Neural progenitor cell (in vitro differentiated cells): Measurements from ENCODE around the gene ADAMTSL2. TPM values are rescaled to one million over a fixed set of nuclear protein-coding genes. Genes with fewer than 3 reads are reported as not detected.

ENCODE experiments used
- DNase-seq: peaks from one replicate; pipeline ENCODE4 v3.0.0-alpha.2; 2016; ENCODE audit warnings: low spot score
- H2AFZ ChIP-seq: fragments of 200-600 bp; sonication (generic); replicated peaks from 2 replicates; pipeline ENCODE4 v1.6.1; 2016; ENCODE audit warnings: antibody characterized with exemption
- H3F3A ChIP-seq: fragments of 200-600 bp; sonication (generic); 2 replicates; pipeline ENCODE4 v1.6.1; 2016; ENCODE audit warnings: antibody characterized with exemption, low read depth
- H3K27ac ChIP-seq: fragments of 200-600 bp; sonication (generic); 2 replicates; pipeline ENCODE4 v1.5.1; 2016; ENCODE audit warnings: mild to moderate bottlenecking
- H3K27me3 ChIP-seq: fragments of 200-600 bp; sonication (generic); 2 replicates; pipeline ENCODE4 v1.6.1; 2016; ENCODE audit warnings: mild to moderate bottlenecking, moderate library complexity
- H3K36me3 ChIP-seq: fragments of 200-600 bp; sonication (generic); 2 replicates; pipeline ENCODE4 v1.5.1; 2016
- H3K4me1 ChIP-seq: fragments of 200-600 bp; sonication (generic); 2 replicates; pipeline ENCODE4 v1.6.1; 2016; ENCODE audit warnings: mixed run types
- H3K4me2 ChIP-seq: fragments of 200-600 bp; sonication (generic); 2 replicates; pipeline ENCODE4 v1.6.1; 2016
- H3K4me3 ChIP-seq: fragments of 200-600 bp; sonication (generic); 2 replicates; pipeline ENCODE4 v1.5.1; 2016
- H3K79me2 ChIP-seq: fragments of 200-600 bp; sonication (generic); 2 replicates; pipeline ENCODE4 v1.6.1; 2016; ENCODE audit warnings: low read depth
- H3K9ac ChIP-seq: fragments of 200-600 bp; sonication (generic); 2 replicates; pipeline ENCODE4 v1.6.1; 2016
- H3K9me3 ChIP-seq: fragments of 200-600 bp; sonication (generic); 2 replicates; pipeline ENCODE4 v1.5.1; 2016; ENCODE audit warnings: low read depth
- H4K20me1 ChIP-seq: fragments of 200-600 bp; sonication (generic); 2 replicates; pipeline ENCODE4 v1.6.1; 2016; ENCODE audit warnings: low read depth
- H3K27ac Mint-ChIP-seq: 3 replicates; pipeline ENCODE4 v1.8.0; 2021; ENCODE audit warnings: mixed read lengths
- H3K27me3 Mint-ChIP-seq: 2 replicates; pipeline ENCODE4 v1.8.0; 2022; ENCODE audit warnings: low read depth, mild to moderate bottlenecking, inconsistent platforms, moderate library complexity, mixed read lengths; ENCODE audit not compliant: insufficient read depth
- H3K36me3 Mint-ChIP-seq: 3 replicates; pipeline ENCODE4 v1.8.0; 2021; ENCODE audit warnings: mixed read lengths
- H3K4me1 Mint-ChIP-seq: 3 replicates; pipeline ENCODE4 v1.8.0; 2021; ENCODE audit warnings: mixed read lengths
- H3K4me3 Mint-ChIP-seq: 3 replicates; pipeline ENCODE4 v1.8.0; 2021; ENCODE audit warnings: mild to moderate bottlenecking, moderate library complexity, mixed read lengths
- H3K9me3 Mint-ChIP-seq: 3 replicates; pipeline ENCODE4 v1.8.0; 2020; ENCODE audit warnings: mixed read lengths
- CTCF ChIP-seq: fragments of 200-600 bp; sonication (generic); IDR thresholded peaks from 2 replicates; pipeline ENCODE4 v1.5.1; 2017; ENCODE audit warnings: antibody characterized with exemption, mild to moderate bottlenecking
- EZH2 ChIP-seq: fragments of 200-600 bp; sonication (generic); IDR thresholded peaks from 2 replicates; pipeline ENCODE4 v1.6.1; 2017; ENCODE audit warnings: antibody characterized with exemption, mild to moderate bottlenecking, moderate library complexity
- EZH2phosphoT487 ChIP-seq: fragments of 200-600 bp; sonication (generic); IDR thresholded peaks from 2 replicates; pipeline ENCODE4 v1.6.1; 2017; ENCODE audit warnings: antibody characterized with exemption
- total RNA-seq: library from RNA; depleted of rRNA; stranded (reverse); fragments of >200 nt; gene quantifications from 2 replicates; pipeline ENCODE4 v1.2.3, GENCODE V29; 2015; ENCODE audit warnings: low replicate concordance

The ADAMTSL2 gene
- total RNA-seq, 1 donor from 2014 or later, result 0.30 TPM

GRCh38 chr9:133524146-133524545, 10.4 kb upstream of the ADAMTSL2 start:
- peaks cover 4% of the 10 kb centered on the region for H3K27me3 Mint-ChIP-seq
- Histone ChIP-seq H3K9me3 (no peaks in the 10 kb centered on the region), H3K4me1 (peaks cover 29% of the 10 kb centered on the region), H3K4me2 (no peak overlapping the region), H3K79me2 (no peaks in the 10 kb centered on the region), H3K36me3 (no peaks in the 10 kb centered on the region), H3K27ac (no peak overlapping the region), H3F3A (peaks cover 6% of the 10 kb centered on the region), H2AFZ (no peak overlapping the region), H3K27me3 (no peaks in the 10 kb centered on the region), H4K20me1 (no peaks in the 10 kb centered on the region), H3K9ac (no peak overlapping the region), H3K4me3 (no peak overlapping the region)
- H3K27ac Mint-ChIP-seq, result no peak overlapping the region
- DNase-seq, result no peak
- H3K4me3 Mint-ChIP-seq, result no peak overlapping the region
- TF ChIP-seq EZH2 (no peak), CTCF (no peak), EZH2phosphoT487 (no peak)
- H3K36me3 Mint-ChIP-seq, result no peaks in the 10 kb centered on the region
- peaks cover 50% of the 10 kb centered on the region for H3K4me1 Mint-ChIP-seq
- H3K9me3 Mint-ChIP-seq, result no peaks in the 10 kb centered on the region

- peaks cover 29% of the 10 kb centered on the region for H3K4me1 ChIP-seq
- H3K27me3 Mint-ChIP-seq, result peaks cover 4% of the 10 kb centered on the region
- H3K36me3 ChIP-seq, result no peaks in the 10 kb centered on the region
- H3K4me3 ChIP-seq, result no peak within 1 kb of the TSS
- no peak within 1 kb of the TSS for H3K4me2 ChIP-seq
- no peak within 1 kb of the TSS for H2AFZ ChIP-seq
- H3K79me2 ChIP-seq, result no peaks in the 10 kb centered on the region
- H3K9me3 Mint-ChIP-seq, result no peaks in the 10 kb centered on the region
- no peaks in the 10 kb centered on the region for H3K27me3 ChIP-seq
- H3K9me3 ChIP-seq, result no peaks in the 10 kb centered on the region
- H3K27ac ChIP-seq, result no peak within 1 kb of the TSS
- no peak for DNase-seq
- TF ChIP-seq CTCF, result no peak
- no peak for TF ChIP-seq EZH2
- TF ChIP-seq EZH2phosphoT487, result no peak
- H3K9ac ChIP-seq, result no peak within 1 kb of the TSS
- no peak within 1 kb of the TSS for H3K4me3 Mint-ChIP-seq
- H3F3A ChIP-seq, result peaks cover 6% of the 10 kb centered on the region
- H3K27ac Mint-ChIP-seq, result peak within 1 kb of the TSS; percentile 64
- peaks cover 50% of the 10 kb centered on the region for H3K4me1 Mint-ChIP-seq
- H3K36me3 Mint-ChIP-seq, result no peaks in the 10 kb centered on the region
- no peaks in the 10 kb centered on the region for H4K20me1 ChIP-seq
Observed at GRCh38 chr9:133524679-133525228, 9.8 kb upstream of the ADAMTSL2 start, which contains the start of gene MYMK. Gene MYMK (minus strand): TSS chr9:133524959. CDS start chr9:133524844, 115 bp downstream.

- H3K4me3 ChIP-seq, result no peak overlapping the region
- no peak for DNase-seq
- H3K9me3 Mint-ChIP-seq, result no peaks in the 10 kb centered on the region
- H3K36me3 ChIP-seq, result no peaks in the 10 kb centered on the region
- peaks cover 29% of the 10 kb centered on the region for H3K4me1 ChIP-seq
- peaks cover 47% of the 10 kb centered on the region for H3K4me1 Mint-ChIP-seq
- H3K27me3 ChIP-seq, result no peaks in the 10 kb centered on the region
- H4K20me1 ChIP-seq, result no peaks in the 10 kb centered on the region
- H3K27ac Mint-ChIP-seq, result peak overlapping the region; percentile 64
- no peaks in the 10 kb centered on the region for H3K9me3 ChIP-seq
- H3K27me3 Mint-ChIP-seq, result peaks cover 6% of the 10 kb centered on the region
- H3K4me2 ChIP-seq, result no peak overlapping the region
- no peak overlapping the region for H3K4me3 Mint-ChIP-seq
- no peak overlapping the region for H3K9ac ChIP-seq
- TF ChIP-seq CTCF, result peak; percentile 4
- no peak for TF ChIP-seq EZH2
- H3F3A ChIP-seq, result peaks cover 6% of the 10 kb centered on the region
- H3K27ac ChIP-seq, result no peak overlapping the region
- H3K36me3 Mint-ChIP-seq, result no peaks in the 10 kb centered on the region
- H3K79me2 ChIP-seq, result no peaks in the 10 kb centered on the region
- no peak overlapping the region for H2AFZ ChIP-seq
Observed at GRCh38 chr9:133525677-133526076, 8.8 kb upstream of the ADAMTSL2 start.
